Neural progenitor cell (in vitro differentiated cells): ENCODE measurements around the gene PYGB.

Source experiments
- CTCF ChIP-seq: fragments of 200-600 bp; sonication (generic); IDR thresholded peaks from 2 replicates; pipeline ENCODE4 v1.5.1; 2017; ENCODE audit warnings: antibody characterized with exemption, mild to moderate bottlenecking
- EZH2 ChIP-seq: fragments of 200-600 bp; sonication (generic); IDR thresholded peaks from 2 replicates; pipeline ENCODE4 v1.6.1; 2017; ENCODE audit warnings: antibody characterized with exemption, mild to moderate bottlenecking, moderate library complexity
- EZH2phosphoT487 ChIP-seq: fragments of 200-600 bp; sonication (generic); IDR thresholded peaks from 2 replicates; pipeline ENCODE4 v1.6.1; 2017; ENCODE audit warnings: antibody characterized with exemption

DNA sequence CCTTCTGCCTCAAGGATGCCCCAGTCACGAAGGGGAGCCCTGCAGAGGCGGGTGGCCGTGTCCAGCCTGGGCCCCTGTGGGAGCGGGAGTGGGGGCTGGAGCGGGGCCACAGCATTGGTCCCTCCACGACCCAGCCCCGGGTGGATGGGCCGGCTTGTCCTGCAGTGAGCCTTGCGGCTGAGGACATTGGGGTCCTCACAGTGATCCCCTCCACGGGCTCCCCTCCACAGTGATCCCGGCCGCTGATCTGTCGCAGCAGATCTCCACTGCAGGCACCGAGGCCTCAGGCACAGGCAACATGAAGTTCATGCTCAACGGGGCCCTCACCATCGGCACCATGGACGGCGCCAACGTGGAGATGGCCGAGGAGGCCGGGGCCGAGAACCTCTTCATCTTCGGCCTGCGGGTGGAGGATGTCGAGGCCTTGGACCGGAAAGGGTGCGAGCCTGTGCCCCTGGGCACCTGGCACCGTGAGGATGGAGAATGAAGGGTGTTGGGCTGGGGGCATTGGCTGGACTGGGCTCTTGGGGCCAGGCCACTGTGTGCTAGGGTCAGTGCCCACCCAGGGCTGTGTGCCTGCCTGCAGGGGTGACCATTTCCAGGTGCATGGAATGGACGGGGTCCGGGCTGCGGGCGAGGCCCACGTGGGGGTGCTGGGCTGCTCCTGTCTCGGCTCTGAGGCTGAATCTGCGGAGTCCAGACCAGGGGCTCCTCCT is 44.4 kb downstream of the PYGB start:
- TF ChIP-seq CTCF = no peak
- TF ChIP-seq EZH2 = no peak
- no peak for TF ChIP-seq EZH2phosphoT487
